Fibroblast of pulmonary artery (primary cell): ENCODE results near the gene CDC42SE2.

ENCODE experiments used
- DNase-seq: peaks from one replicate; pipeline ENCODE4 v3.0.0-alpha.2; 2010; ENCODE audit warnings: low read depth
- H3K4me3 ChIP-seq: replicated peaks from 2 replicates; pipeline ENCODE4 v1.5.1; 2011; ENCODE audit warnings: low read depth, mild to moderate bottlenecking, control low read depth, low read length, moderate library complexity
- TF ChIP-seq, protein P1 (sequence below): IDR thresholded peaks from 2 replicates; pipeline ENCODE4 v1.5.1; 2011; ENCODE audit warnings: mild to moderate bottlenecking, control low read depth, low read length, inconsistent platforms; ENCODE audit errors: missing control alignments

Gene CDC42SE2

DNA sequence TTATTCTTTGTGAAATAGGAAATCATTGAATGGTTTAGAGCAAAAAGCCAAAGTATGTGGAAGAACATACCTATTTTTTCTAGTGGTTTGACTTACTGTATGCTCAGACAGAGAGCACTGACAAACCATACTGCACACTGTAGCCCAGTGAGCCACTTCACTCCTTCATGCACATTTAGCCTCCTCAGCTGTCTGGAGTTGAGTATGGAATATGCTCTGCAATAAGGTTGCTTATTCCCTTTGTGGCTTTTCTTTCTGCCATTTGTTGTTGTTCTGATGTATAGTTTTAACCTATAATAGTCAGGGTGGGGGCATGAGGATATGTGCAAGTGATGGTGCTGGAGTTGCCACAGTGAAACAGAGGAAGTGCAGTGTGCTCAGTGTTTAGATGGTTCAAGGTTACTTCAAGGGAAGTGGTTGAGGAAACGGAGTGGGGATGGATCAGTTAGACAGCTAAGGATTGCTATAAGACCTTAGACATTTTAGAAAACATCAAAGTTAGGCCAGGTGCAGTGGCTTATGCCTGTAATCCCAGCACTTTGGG lies 100.7 kb downstream of the CDC42SE2 start:
- TF ChIP-seq, protein P1, sequence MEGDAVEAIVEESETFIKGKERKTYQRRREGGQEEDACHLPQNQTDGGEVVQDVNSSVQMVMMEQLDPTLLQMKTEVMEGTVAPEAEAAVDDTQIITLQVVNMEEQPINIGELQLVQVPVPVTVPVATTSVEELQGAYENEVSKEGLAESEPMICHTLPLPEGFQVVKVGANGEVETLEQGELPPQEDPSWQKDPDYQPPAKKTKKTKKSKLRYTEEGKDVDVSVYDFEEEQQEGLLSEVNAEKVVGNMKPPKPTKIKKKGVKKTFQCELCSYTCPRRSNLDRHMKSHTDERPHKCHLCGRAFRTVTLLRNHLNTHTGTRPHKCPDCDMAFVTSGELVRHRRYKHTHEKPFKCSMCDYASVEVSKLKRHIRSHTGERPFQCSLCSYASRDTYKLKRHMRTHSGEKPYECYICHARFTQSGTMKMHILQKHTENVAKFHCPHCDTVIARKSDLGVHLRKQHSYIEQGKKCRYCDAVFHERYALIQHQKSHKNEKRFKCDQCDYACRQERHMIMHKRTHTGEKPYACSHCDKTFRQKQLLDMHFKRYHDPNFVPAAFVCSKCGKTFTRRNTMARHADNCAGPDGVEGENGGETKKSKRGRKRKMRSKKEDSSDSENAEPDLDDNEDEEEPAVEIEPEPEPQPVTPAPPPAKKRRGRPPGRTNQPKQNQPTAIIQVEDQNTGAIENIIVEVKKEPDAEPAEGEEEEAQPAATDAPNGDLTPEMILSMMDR = no peak
- no peak overlapping the region for H3K4me3 ChIP-seq
- DNase-seq = no peak

DNA sequence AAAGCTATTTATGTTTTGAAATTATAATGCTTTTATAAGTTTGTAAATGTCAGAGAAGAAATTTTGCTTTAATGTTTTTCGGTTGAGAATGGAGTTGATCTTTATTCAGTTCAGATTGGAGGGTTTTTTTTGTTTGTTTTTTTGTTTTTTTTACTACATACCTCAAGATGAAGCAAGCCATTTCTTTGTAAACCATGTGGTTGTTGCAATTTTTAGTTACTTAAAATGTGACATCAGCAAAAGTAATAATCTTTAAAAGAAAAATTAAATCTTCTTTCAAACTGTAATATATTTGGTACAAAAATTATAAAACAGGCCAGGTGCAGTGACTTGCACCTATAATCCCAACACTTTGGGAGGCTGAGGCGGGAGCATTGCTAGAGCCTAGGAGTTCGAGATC lies 102.6 kb downstream of the CDC42SE2 start:
- no peak overlapping the region for H3K4me3 ChIP-seq
- DNase-seq = no peak
- TF ChIP-seq, protein P1 = no peak

DNA sequence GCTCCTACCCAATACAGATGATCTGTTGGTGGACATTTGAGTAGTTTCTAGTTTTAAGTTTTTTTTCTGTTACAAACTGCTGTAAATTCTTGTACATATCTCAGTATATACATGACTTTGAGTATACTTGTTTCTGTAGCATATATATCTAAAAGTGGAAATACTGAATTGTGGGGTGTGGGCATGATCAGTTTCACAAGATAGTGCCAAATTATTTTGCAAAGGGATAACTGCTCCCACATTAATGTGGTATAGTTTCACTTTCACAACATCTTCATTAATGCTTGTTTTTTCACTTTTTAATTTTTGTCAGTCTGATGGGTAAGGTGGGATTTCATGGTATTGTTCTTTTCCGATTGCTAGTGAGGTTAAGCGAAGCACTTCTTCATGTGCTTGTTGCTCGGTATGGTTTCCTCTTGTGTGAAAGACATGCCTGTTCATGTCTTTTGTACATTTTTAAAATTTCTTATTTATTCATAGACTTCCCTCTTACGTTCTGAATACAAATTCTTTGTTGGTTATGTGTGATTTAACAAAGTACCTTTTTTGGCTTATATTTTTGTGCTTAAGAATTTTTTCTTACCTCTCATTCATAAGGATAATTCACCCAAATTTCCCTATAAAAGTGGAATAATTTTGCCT lies 103.5 kb downstream of the CDC42SE2 start:
- no peak for DNase-seq
- H3K4me3 ChIP-seq = no peak overlapping the region
- TF ChIP-seq, protein P1 = no peak

DNA sequence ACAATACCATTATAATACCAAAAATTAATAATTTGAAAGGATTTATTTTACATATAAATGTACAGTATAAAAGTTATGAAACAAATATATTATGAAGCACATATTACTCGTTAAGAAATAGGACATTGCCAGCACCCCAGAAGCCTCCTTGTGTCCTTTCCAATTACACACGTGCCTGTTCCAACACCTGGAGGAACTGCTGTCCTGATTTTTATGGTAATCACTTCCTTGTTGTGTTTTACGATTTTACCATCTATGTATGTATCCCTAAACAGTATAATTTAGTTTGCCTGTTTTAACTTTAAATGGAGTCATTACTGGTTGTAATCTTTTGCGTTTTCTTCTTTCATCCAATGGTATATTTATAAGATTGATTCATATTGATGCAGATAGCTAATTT lies 105.0 kb downstream of the CDC42SE2 start:
- TF ChIP-seq, protein P1 = no peak
- DNase-seq = no peak
- H3K4me3 ChIP-seq = no peak overlapping the region

DNA sequence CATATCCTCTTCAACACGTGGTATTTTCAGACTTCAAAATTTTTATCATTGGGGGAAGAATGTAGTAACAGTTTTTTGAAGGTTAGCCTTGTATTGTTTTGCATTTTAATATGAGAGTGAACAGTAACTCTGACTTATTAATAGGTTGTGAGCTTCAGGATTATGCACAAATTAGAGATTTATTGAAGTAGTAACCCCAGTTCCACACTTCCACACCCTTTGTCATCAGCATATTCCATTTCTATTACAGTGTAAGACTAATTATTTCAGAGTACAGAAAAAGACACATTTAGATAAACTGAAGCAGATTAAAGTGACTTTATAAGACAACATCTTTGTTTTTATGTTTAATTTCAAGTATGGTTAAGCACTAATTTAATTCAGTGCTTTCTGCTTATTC lies 105.7 kb downstream of the CDC42SE2 start:
- DNase-seq = no peak
- TF ChIP-seq, protein P1 = no peak
- H3K4me3 ChIP-seq = no peak overlapping the region

DNA sequence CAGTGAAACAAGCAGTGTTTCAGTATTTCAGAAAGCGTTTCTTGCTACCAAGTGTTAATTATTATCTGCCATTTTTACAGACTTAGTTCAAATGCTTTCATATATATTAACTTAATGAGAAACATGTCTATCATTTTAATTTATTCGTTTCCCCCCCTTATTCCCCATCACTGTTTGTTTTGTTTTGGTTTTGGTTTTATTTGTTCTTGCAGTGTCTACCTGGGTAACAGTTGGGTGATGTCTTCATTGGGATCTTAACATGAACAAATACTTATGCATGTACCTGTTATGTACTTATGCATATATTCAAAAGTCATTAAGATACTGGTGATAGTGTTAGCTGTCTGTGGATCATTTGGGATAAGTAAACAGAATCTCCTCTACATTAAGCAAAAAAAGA lies 108.0 kb downstream of the CDC42SE2 start:
- H3K4me3 ChIP-seq = no peak overlapping the region
- TF ChIP-seq, protein P1 = no peak
- no peak for DNase-seq

DNA sequence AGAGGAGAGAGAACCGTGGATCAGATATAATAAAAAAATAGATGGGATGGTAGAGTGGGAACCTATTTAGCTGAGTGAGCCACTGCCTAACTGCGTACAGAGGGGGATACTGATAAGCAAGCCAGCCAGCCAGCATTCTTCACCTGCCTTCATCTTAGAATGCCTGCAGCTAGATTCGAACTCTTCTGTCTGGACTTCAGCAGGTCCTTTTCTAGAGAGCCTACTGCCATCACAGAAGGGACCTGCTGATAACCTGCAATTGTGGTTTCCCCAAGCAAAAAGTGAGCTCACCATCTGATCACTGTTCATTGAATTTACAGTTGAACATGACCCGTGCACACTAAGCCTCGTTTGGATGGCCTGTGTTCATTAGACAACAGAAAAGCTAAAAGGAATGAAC lies 109.4 kb downstream of the CDC42SE2 start:
- TF ChIP-seq, protein P1 = no peak
- H3K4me3 ChIP-seq = no peak overlapping the region
- DNase-seq = no peak
